Middle frontal gyrus (tissue), 1 donor: ENCODE results near the gene VSIG10.
"Not testable (repeated sequence)": the region's sequence is repeated elsewhere in the genome, so short reads cannot be mapped to it uniquely, and the experiment has no call there.

ENCODE experiments used
- DNase-seq: peaks from one replicate; pipeline ENCODE4 v3.0.0-alpha.2; 2015; ENCODE audit warnings: low spot score; ENCODE audit errors: extremely low spot score

The VSIG10 gene

GRCh38 chr12:118109088-118109487, 5.3 kb upstream of the VSIG10 start:
- DNase-seq, result no peak

- no peak for DNase-seq
These were observed 3.9 kb upstream of the VSIG10 start for GRCh38 chr12:118107694-118108093.

- no peak for DNase-seq
These were observed 3.2 kb upstream of the VSIG10 start for GRCh38 chr12:118107011-118107410.

- no peak for DNase-seq
These were observed 610 bp downstream of the VSIG10 start for GRCh38 chr12:118103201-118103600.

- DNase-seq, result no peak
These were observed 1.2 kb downstream of the VSIG10 start for GRCh38 chr12:118102609-118103008.

GRCh38 chr12:118102070-118102469, 1.7 kb downstream of the VSIG10 start:
- no peak for DNase-seq

GRCh38 chr12:118101051-118101450, 2.8 kb downstream of the VSIG10 start:
- DNase-seq, result no peak

- no peak for DNase-seq
These were observed 4.7 kb downstream of the VSIG10 start for GRCh38 chr12:118098911-118099671.

GRCh38 chr12:118098401-118098800, 5.4 kb downstream of the VSIG10 start:
- DNase-seq, result no peak

- DNase-seq, result no peak
These were observed 9.8 kb downstream of the VSIG10 start for GRCh38 chr12:118094039-118094438.

GRCh38 chr12:118089782-118090181, 14.0 kb downstream of the VSIG10 start:
- DNase-seq, result no peak

GRCh38 chr12:118082161-118082560, 21.6 kb downstream of the VSIG10 start:
- no peak for DNase-seq

- not testable (repeated sequence) for DNase-seq
These were observed 22.3 kb downstream of the VSIG10 start for GRCh38 chr12:118081521-118081920.

GRCh38 chr12:118073768-118074167, 30.0 kb downstream of the VSIG10 start:
- no peak for DNase-seq

- no peak for DNase-seq
These were observed 33.2 kb downstream of the VSIG10 start for GRCh38 chr12:118070650-118071049.

- DNase-seq, result no peak
These were observed 35.4 kb downstream of the VSIG10 start for GRCh38 chr12:118068445-118068844.

GRCh38 chr12:118065380-118065779, 38.4 kb downstream of the VSIG10 start:
- DNase-seq, result no peak

GRCh38 chr12:118064608-118065007, 39.2 kb downstream of the VSIG10 start:
- no peak for DNase-seq

GRCh38 chr12:118063576-118064391, 40.0 kb downstream of the VSIG10 start:
- DNase-seq, result no peak

- DNase-seq, result no peak
These were observed 41.7 kb downstream of the VSIG10 start for GRCh38 chr12:118061873-118062843.
